Astrocyte (in vitro differentiated cells and primary cell): ENCODE data around the gene ATP9A. TPM values are rescaled to one million over a fixed set of nuclear protein-coding genes. Genes with fewer than 3 reads are reported as not detected.

Source experiments
- DNase-seq: peaks from one replicate; pipeline ENCODE4 v3.0.0-alpha.2; 2010; ENCODE audit warnings: low read depth
- FAIRE-seq: peaks from 2 replicates; lab custom pipeline; 2011; peaks lifted over from hg19 to GRCh38; lab: Jason Lieb, UNC
- H2AFZ ChIP-seq: 2 replicates; pipeline ENCODE4 v1.6.0; 2012; ENCODE audit warnings: low read depth, low read length, inconsistent platforms
- H3K27ac ChIP-seq: 2 replicates; pipeline ENCODE4 v1.5.1; 2011; ENCODE audit warnings: low read depth, low read length, inconsistent platforms
- H3K27me3 ChIP-seq: 2 replicates; pipeline ENCODE4 v1.6.0; 2011; ENCODE audit warnings: low read length, inconsistent platforms; ENCODE audit not compliant: insufficient read depth
- H3K36me3 ChIP-seq: 2 replicates; pipeline ENCODE4 v1.5.1; 2011; ENCODE audit warnings: low read length, inconsistent platforms; ENCODE audit not compliant: insufficient read depth
- H3K4me1 ChIP-seq: 2 replicates; pipeline ENCODE4 v1.5.1; 2011; ENCODE audit warnings: low read length, inconsistent platforms; ENCODE audit not compliant: insufficient read depth
- H3K4me2 ChIP-seq: 2 replicates; pipeline ENCODE4 v1.6.0; 2012; ENCODE audit warnings: low read length, inconsistent platforms
- H3K4me3 ChIP-seq: 2 replicates; pipeline ENCODE4 v1.5.1; 2011; ENCODE audit warnings: low read depth, mild to moderate bottlenecking, low read length, inconsistent platforms; ENCODE audit not compliant: insufficient read depth
- H3K79me2 ChIP-seq: 2 replicates; pipeline ENCODE4 v1.6.0; 2012; ENCODE audit warnings: mild to moderate bottlenecking, low read length, inconsistent platforms; ENCODE audit not compliant: insufficient read depth
- H3K9ac ChIP-seq: 2 replicates; pipeline ENCODE4 v1.6.0; 2012; ENCODE audit warnings: mild to moderate bottlenecking, low read length, inconsistent platforms
- H3K9me3 ChIP-seq: 2 replicates; pipeline ENCODE4 v1.5.1; 2012; ENCODE audit warnings: low read depth, mild to moderate bottlenecking, low read length, inconsistent platforms; ENCODE audit not compliant: insufficient read depth
- H4K20me1 ChIP-seq: 2 replicates; pipeline ENCODE4 v1.6.0; 2012; ENCODE audit warnings: low read length, inconsistent platforms; ENCODE audit not compliant: insufficient read depth
- H3K27ac Mint-ChIP-seq: one replicate; pipeline ENCODE4 v1.8.0; 2021; ENCODE audit warnings: mild to moderate bottlenecking, mixed read lengths; ENCODE audit not compliant: unreplicated experiment
- H3K27me3 Mint-ChIP-seq: one replicate; pipeline ENCODE4 v1.8.0; 2021; ENCODE audit warnings: low read depth, mixed read lengths; ENCODE audit not compliant: unreplicated experiment
- H3K36me3 Mint-ChIP-seq: one replicate; pipeline ENCODE4 v1.8.0; 2021; ENCODE audit warnings: low read depth, mixed read lengths; ENCODE audit not compliant: unreplicated experiment
- H3K4me1 Mint-ChIP-seq: one replicate; pipeline ENCODE4 v1.8.0; 2021; ENCODE audit warnings: low read depth, mixed read lengths; ENCODE audit not compliant: unreplicated experiment
- H3K4me3 Mint-ChIP-seq: one replicate; pipeline ENCODE4 v1.8.0; 2021; ENCODE audit warnings: mild to moderate bottlenecking, moderate library complexity, mixed read lengths; ENCODE audit not compliant: unreplicated experiment
- H3K9me3 Mint-ChIP-seq: one replicate; pipeline ENCODE4 v1.8.0; 2021; ENCODE audit warnings: mild to moderate bottlenecking, mixed read lengths; ENCODE audit not compliant: unreplicated experiment
- CTCF ChIP-seq: IDR thresholded peaks from 2 replicates; pipeline ENCODE4 v1.5.1; 2011; ENCODE audit warnings: low read depth, mild to moderate bottlenecking, inconsistent platforms, low read length, moderate library complexity; ENCODE audit not compliant: insufficient read depth
- EZH2 ChIP-seq: IDR thresholded peaks from 2 replicates; pipeline ENCODE4 v1.6.1; 2012; ENCODE audit warnings: mild to moderate bottlenecking, low read length, inconsistent platforms; ENCODE audit not compliant: insufficient read depth
- total RNA-seq: library from RNA; stranded (reverse); gene quantifications from 2 replicates; pipeline ENCODE4 v1.2.1, GENCODE V29; 2021

The ATP9A gene
- total RNA-seq, 1 donor from 2014 or later: 12.9 TPM

DNA sequence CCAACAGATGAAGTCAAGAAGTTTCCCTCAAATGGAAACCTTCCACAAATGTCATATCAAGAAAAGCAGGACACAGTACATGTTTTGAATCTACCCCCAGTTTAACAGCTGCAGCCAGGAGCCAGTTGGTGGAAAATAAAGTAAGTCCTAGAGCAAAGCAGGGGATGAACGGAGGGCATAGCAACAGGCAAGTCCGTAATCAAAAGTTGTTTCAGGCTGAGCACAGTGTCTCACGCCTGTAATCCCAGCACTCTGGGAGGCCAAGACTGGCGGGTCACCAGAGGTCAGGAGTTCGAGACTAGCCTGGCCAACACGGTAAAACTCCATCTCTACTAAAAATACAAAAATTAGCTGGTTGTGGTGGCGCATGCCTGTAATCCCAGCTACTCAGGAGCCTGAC, 36.6 kb upstream of the ATP9A start:
- no peak overlapping the region for H3K4me3 ChIP-seq
- H3K4me1 Mint-ChIP-seq: no peaks in the 10 kb centered on the region
- no peaks in the 10 kb centered on the region for H3K79me2 ChIP-seq
- no peaks in the 10 kb centered on the region for H4K20me1 ChIP-seq
- H3K36me3 ChIP-seq: no peaks in the 10 kb centered on the region
- no peak overlapping the region for H2AFZ ChIP-seq
- H3K9ac ChIP-seq: no peak overlapping the region
- no peak for FAIRE-seq
- H3K4me3 Mint-ChIP-seq: no peak overlapping the region
- H3K27ac ChIP-seq: no peak overlapping the region
- H3K27me3 ChIP-seq: peaks cover under 1% of the 10 kb centered on the region
- peaks cover 20% of the 10 kb centered on the region for H3K4me1 ChIP-seq
- TF ChIP-seq EZH2 (no peak), CTCF (no peak)
- no peak overlapping the region for H3K4me2 ChIP-seq
- no peak overlapping the region for H3K27ac Mint-ChIP-seq
- H3K27me3 Mint-ChIP-seq: no peaks in the 10 kb centered on the region
- no peaks in the 10 kb centered on the region for H3K9me3 ChIP-seq
- H3K36me3 Mint-ChIP-seq: no peaks in the 10 kb centered on the region
- DNase-seq: no peak
- H3K9me3 Mint-ChIP-seq: no peaks in the 10 kb centered on the region

- H3K9ac ChIP-seq: peak overlapping the region; percentile 67
- H3K4me3 ChIP-seq: no peak overlapping the region
- H2AFZ ChIP-seq: no peak overlapping the region
- Mint-ChIP-seq H3K4me3 (peak overlapping the region; percentile 93), H3K27me3 (no peaks in the 10 kb centered on the region), H3K4me1 (peaks cover 11% of the 10 kb centered on the region), H3K9me3 (no peaks in the 10 kb centered on the region), H3K27ac (no peak overlapping the region), H3K36me3 (no peaks in the 10 kb centered on the region)
- peaks cover 3% of the 10 kb centered on the region for H3K27me3 ChIP-seq
- H3K27ac ChIP-seq: peak overlapping the region; percentile 32
- no peaks in the 10 kb centered on the region for H3K36me3 ChIP-seq
- H3K4me1 ChIP-seq: peaks cover 20% of the 10 kb centered on the region
- no peaks in the 10 kb centered on the region for H4K20me1 ChIP-seq
- FAIRE-seq (no peak), DNase-seq (peak; percentile 66)
- TF ChIP-seq CTCF (no peak), EZH2 (no peak)
- H3K4me2 ChIP-seq: peak overlapping the region; percentile 92
- H3K9me3 ChIP-seq: no peaks in the 10 kb centered on the region
- no peaks in the 10 kb centered on the region for H3K79me2 ChIP-seq
These were observed 35.1 kb upstream of the ATP9A start for GRCh38 chr20:51803148-51803854.

DNA sequence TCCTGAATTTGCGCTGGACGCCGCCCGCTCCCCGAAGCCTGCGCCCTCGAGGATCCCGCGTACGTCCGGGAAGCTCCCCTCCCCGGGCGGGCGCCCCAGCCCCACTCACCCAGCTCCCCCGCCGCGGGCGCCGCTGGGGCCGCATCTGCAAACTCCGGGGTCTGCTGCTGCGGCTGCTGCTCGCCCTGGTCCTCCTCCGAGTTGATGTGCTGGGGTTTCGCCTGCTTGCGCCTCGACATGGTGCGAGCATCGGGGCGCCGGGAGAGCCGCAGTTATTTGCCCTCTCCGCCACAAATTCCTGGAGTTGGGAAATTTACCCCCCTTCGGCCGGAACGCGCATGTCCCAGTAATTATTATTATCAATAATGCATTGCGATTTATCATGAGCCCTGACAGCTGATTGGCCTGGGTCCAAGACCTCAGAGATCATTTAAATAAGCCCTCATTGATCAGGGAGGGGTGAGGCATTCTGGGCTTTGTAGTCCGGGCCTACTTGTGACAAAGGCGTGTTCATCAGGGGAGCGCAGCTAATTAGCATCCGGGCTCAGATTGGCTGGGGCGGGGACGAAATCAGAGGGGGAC, 34.1 kb upstream of the ATP9A start, which contains the start of gene SALL4:
TSS of gene SALL4 (minus strand) at position 352 of the 582 bp plus-strand sequence. CDS start at position 239, 113 bp downstream.
- peak; percentile 21 for DNase-seq
- no peaks in the 10 kb centered on the region for H3K36me3 ChIP-seq
- TF ChIP-seq CTCF (no peak), EZH2 (no peak)
- H3K79me2 ChIP-seq: no peaks in the 10 kb centered on the region
- peak within 1 kb of the TSS; percentile 65 for H2AFZ ChIP-seq
- H4K20me1 ChIP-seq: no peaks in the 10 kb centered on the region
- Mint-ChIP-seq H3K36me3 (no peaks in the 10 kb centered on the region), H3K4me3 (peak within 1 kb of the TSS; percentile 93), H3K9me3 (no peaks in the 10 kb centered on the region), H3K27me3 (no peaks in the 10 kb centered on the region), H3K27ac (peak within 1 kb of the TSS; percentile 34), H3K4me1 (peaks cover 21% of the 10 kb centered on the region)
- peak within 1 kb of the TSS; percentile 92 for H3K4me2 ChIP-seq
- peak within 1 kb of the TSS; percentile 57 for H3K4me3 ChIP-seq
- no peak for FAIRE-seq
- H3K4me1 ChIP-seq: peaks cover 25% of the 10 kb centered on the region
- no peaks in the 10 kb centered on the region for H3K9me3 ChIP-seq
- peak within 1 kb of the TSS; percentile 32 for H3K27ac ChIP-seq
- H3K27me3 ChIP-seq: peaks cover 3% of the 10 kb centered on the region
- H3K9ac ChIP-seq: peak within 1 kb of the TSS; percentile 67
